Hepatocyte (in vitro differentiated cells): ENCODE data around the gene C1orf21. TPM values are rescaled to one million over a fixed set of nuclear protein-coding genes. Genes with fewer than 3 reads are reported as not detected.
A peak's percentile ranks its signal among the peaks of the same experiment; 100 is the strongest.

ENCODE experiments used
- DNase-seq: peaks from one replicate; pipeline ENCODE4 v3.0.0-alpha.2; 2016; ENCODE audit warnings: low spot score
- H2AFZ ChIP-seq: fragments of 200-600 bp; sonication (generic); 2 replicates; pipeline ENCODE4 v1.6.0; 2016; ENCODE audit warnings: antibody characterized with exemption, mild to moderate bottlenecking
- H3K27ac ChIP-seq: fragments of 200-600 bp; sonication (generic); 2 replicates; pipeline ENCODE4 v1.5.1; 2016; ENCODE audit warnings: mild to moderate bottlenecking
- H3K27me3 ChIP-seq: fragments of 200-600 bp; sonication (generic); 2 replicates; pipeline ENCODE4 v1.6.1; 2016
- H3K36me3 ChIP-seq: fragments of 200-600 bp; sonication (generic); replicated peaks from 2 replicates; pipeline ENCODE4 v1.5.1; 2016; ENCODE audit warnings: low read depth; ENCODE audit not compliant: insufficient read depth
- H3K4me1 ChIP-seq: fragments of 200-600 bp; sonication (generic); 2 replicates; pipeline ENCODE4 v1.5.1; 2016; ENCODE audit warnings: mild to moderate bottlenecking, moderate library complexity; ENCODE audit not compliant: insufficient read depth
- H3K4me2 ChIP-seq: fragments of 200-600 bp; sonication (generic); 2 replicates; pipeline ENCODE4 v1.6.0; 2016
- H3K4me3 ChIP-seq: fragments of 200-600 bp; sonication (generic); 2 replicates; pipeline ENCODE4 v1.5.1; 2016; ENCODE audit warnings: mild to moderate bottlenecking
- H3K79me2 ChIP-seq: fragments of 200-600 bp; sonication (generic); 2 replicates; pipeline ENCODE4 v1.6.0; 2017; ENCODE audit warnings: mild to moderate bottlenecking
- H3K9me2 ChIP-seq: fragments of 200-600 bp; sonication (generic); replicated peaks from 2 replicates; pipeline ENCODE4 v1.6.0; 2017; ENCODE audit warnings: mild to moderate bottlenecking; ENCODE audit not compliant: insufficient read depth
- H3K9me3 ChIP-seq: fragments of 200-600 bp; sonication (generic); 2 replicates; pipeline ENCODE4 v1.5.1; 2016; ENCODE audit warnings: low read depth, mild to moderate bottlenecking
- H4K20me1 ChIP-seq: fragments of 200-600 bp; sonication (generic); 2 replicates; pipeline ENCODE4 v1.6.0; 2016; ENCODE audit warnings: mild to moderate bottlenecking; ENCODE audit not compliant: insufficient read depth, poor library complexity, severe bottlenecking
- CTCF ChIP-seq: fragments of 200-600 bp; sonication (generic); IDR thresholded peaks from 2 replicates; pipeline ENCODE4 v1.5.1; 2016; ENCODE audit warnings: antibody characterized with exemption, mild to moderate bottlenecking; ENCODE audit not compliant: poor library complexity
- EZH2 ChIP-seq: fragments of 200-600 bp; sonication (generic); IDR thresholded peaks from 2 replicates; pipeline ENCODE4 v1.6.1; 2016; ENCODE audit warnings: antibody characterized with exemption, mild to moderate bottlenecking, borderline replicate concordance
- EZH2phosphoT487 ChIP-seq: fragments of 200-600 bp; sonication (generic); IDR thresholded peaks from one replicate; pipeline ENCODE4 v1.6.1; 2018; ENCODE audit warnings: antibody characterized with exemption, mild to moderate bottlenecking, low read depth, moderate library complexity; ENCODE audit not compliant: unreplicated experiment, severe bottlenecking
- WGBS: methylation state at CpG from one replicate; pipeline ENCODE4 v1.1.6; 2016; ENCODE audit warnings: low lambda C conversion rate; ENCODE audit errors: missing lambda C conversion rate; 5-methylcytosine and 5-hydroxymethylcytosine counted together
- polyA plus RNA-seq: library from polyadenylated mRNA; unstranded; fragments of >200 nt; fragmentation: Nextera tagmentation; extraction: Ambion mirVana; gene quantifications from 2 replicates; pipeline ENCODE4 v1.2.1, GENCODE V29; 2016
- total RNA-seq: library from RNA; depleted of rRNA; stranded (reverse); fragments of >200 nt; gene quantifications from 2 replicates; pipeline ENCODE4 v1.2.3, GENCODE V29; 2014

Gene C1orf21
- total and polyA plus RNA-seq, 2 experiments from 2014 or later = 26.9 to 37.9 TPM

GRCh38 chr1:184618851-184619250, 232.0 kb downstream of the C1orf21 start:
- Histone ChIP-seq H3K79me2 (no peaks in the 10 kb centered on the region), H3K27me3 (no peaks in the 10 kb centered on the region), H2AFZ (no peak overlapping the region), H3K4me1 (peaks cover 26% of the 10 kb centered on the region), H3K36me3 (no peaks in the 10 kb centered on the region), H4K20me1 (no peaks in the 10 kb centered on the region), H3K4me2 (no peak overlapping the region), H3K9me2 (no peaks in the 10 kb centered on the region), H3K4me3 (no peak overlapping the region), H3K9me3 (no peaks in the 10 kb centered on the region), H3K27ac (no peak overlapping the region)
- no peak for DNase-seq
- 76% methylated on average over 3 of the region's 3 CpGs for WGBS
- TF ChIP-seq EZH2 = no peak
- TF ChIP-seq EZH2phosphoT487 = no peak
- no peak for TF ChIP-seq CTCF

GRCh38 chr1:184620469-184620868, 233.6 kb downstream of the C1orf21 start:
- no peak for TF ChIP-seq EZH2
- TF ChIP-seq EZH2phosphoT487 = no peak
- no peak for TF ChIP-seq CTCF
- Histone ChIP-seq H4K20me1 (no peaks in the 10 kb centered on the region), H2AFZ (no peak overlapping the region), H3K4me3 (no peak overlapping the region), H3K4me2 (peak overlapping the region; percentile 24), H3K4me1 (peaks cover 26% of the 10 kb centered on the region), H3K79me2 (no peaks in the 10 kb centered on the region), H3K9me2 (no peaks in the 10 kb centered on the region), H3K27ac (peak overlapping the region; percentile 62), H3K36me3 (no peaks in the 10 kb centered on the region), H3K9me3 (no peaks in the 10 kb centered on the region), H3K27me3 (no peaks in the 10 kb centered on the region)
- DNase-seq = no peak

- Histone ChIP-seq H3K9me2 (no peaks in the 10 kb centered on the region), H3K4me2 (peak overlapping the region; percentile 60), H3K27ac (peak overlapping the region; percentile 88), H3K36me3 (no peaks in the 10 kb centered on the region), H2AFZ (no peak overlapping the region), H3K4me3 (no peak overlapping the region), H3K4me1 (peaks cover 26% of the 10 kb centered on the region), H3K27me3 (no peaks in the 10 kb centered on the region), H3K9me3 (no peaks in the 10 kb centered on the region), H4K20me1 (no peaks in the 10 kb centered on the region), H3K79me2 (no peaks in the 10 kb centered on the region)
- WGBS = 47% methylated on average over 5 of the region's 5 CpGs
- no peak for DNase-seq
- TF ChIP-seq EZH2phosphoT487 (no peak), CTCF (no peak), EZH2 (no peak)
These were observed 234.4 kb downstream of the C1orf21 start for GRCh38 chr1:184621260-184621659.
